AG04449 (cell line): ENCODE data around the gene ZFP90.

ENCODE experiments used
- CTCF ChIA-PET: fragments of 350-600 bp; formaldehyde crosslinking; extraction: SDS; loops from one replicate; lab custom pipeline; 2021; ENCODE audit warnings: antibody characterized with exemption; lab: Yijun Ruan, JAX
- POLR2A ChIA-PET: fragments of 400-600, 350-600 bp; formaldehyde crosslinking; extraction: SDS; loops from one replicate; lab custom pipeline; 2020; ENCODE audit warnings: antibody characterized with exemption, inconsistent platforms; lab: Yijun Ruan, JAX
- DNase-seq: peaks from one replicate; pipeline ENCODE4 v3.0.0-alpha.2; 2010; ENCODE audit warnings: low read depth, low spot score
- H3K4me3 ChIP-seq: 2 replicates; pipeline ENCODE4 v1.5.1; 2011; ENCODE audit warnings: low read depth, mild to moderate bottlenecking, control low read depth, low read length
- TF ChIP-seq, protein P1 (sequence below): IDR thresholded peaks from one replicate; pipeline ENCODE4 v1.5.1; 2011; ENCODE audit warnings: mild to moderate bottlenecking, moderate library complexity, low read length, control low read depth, inconsistent platforms; ENCODE audit not compliant: insufficient read depth; ENCODE audit errors: missing control alignments

Gene ZFP90

DNA sequence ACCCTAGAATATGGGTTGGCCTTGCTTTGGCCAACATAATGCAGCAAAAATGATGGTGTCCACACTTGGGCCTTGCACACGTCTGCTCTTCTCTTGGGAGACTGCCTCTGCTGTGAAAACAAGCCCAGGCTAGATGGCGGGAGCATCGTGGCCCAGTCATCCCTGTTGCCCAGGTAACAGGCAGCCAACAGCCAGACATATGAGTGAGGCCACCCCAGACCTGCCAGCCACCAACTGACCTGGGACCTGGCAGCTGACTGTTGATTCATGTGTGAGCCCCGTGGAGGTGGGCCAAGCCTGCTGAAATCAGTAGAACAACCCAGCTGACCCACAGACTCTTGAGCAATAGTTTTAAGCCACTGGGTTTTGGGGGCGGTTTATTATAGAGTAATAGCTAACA lies 66.7 kb downstream of the ZFP90 start:
- no peak overlapping the region for H3K4me3 ChIP-seq
- ChIA-PET CTCF (interaction anchor here (2.1 kb wide), 1 partner anchor 14 kb away, joined by 8 read pairs; no protein-coding TSS in a partner anchor), POLR2A (no interaction called here)
- no peak for DNase-seq
- TF ChIP-seq, protein P1, sequence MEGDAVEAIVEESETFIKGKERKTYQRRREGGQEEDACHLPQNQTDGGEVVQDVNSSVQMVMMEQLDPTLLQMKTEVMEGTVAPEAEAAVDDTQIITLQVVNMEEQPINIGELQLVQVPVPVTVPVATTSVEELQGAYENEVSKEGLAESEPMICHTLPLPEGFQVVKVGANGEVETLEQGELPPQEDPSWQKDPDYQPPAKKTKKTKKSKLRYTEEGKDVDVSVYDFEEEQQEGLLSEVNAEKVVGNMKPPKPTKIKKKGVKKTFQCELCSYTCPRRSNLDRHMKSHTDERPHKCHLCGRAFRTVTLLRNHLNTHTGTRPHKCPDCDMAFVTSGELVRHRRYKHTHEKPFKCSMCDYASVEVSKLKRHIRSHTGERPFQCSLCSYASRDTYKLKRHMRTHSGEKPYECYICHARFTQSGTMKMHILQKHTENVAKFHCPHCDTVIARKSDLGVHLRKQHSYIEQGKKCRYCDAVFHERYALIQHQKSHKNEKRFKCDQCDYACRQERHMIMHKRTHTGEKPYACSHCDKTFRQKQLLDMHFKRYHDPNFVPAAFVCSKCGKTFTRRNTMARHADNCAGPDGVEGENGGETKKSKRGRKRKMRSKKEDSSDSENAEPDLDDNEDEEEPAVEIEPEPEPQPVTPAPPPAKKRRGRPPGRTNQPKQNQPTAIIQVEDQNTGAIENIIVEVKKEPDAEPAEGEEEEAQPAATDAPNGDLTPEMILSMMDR: no peak

DNA sequence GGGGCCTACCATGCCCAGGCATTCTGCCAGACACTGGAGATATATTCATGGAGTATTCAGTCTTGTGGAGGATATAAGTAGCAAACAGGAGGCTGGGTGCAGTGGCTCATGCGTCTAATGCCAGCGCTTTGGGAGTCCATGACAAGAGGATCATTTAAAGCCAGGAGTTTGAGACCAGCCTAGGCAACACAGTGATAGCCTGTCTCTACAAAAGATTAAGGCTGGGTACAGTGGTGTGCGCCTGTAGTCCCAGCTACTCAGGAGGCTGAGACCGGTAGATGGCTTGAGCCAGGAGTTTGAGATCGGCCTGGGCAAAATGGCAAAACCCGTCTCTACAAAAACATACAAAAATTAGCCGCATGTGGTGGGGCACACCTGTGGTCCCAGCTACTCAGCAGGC lies 68.4 kb downstream of the ZFP90 start:
- ChIA-PET CTCF (no interaction called here), POLR2A (no interaction called here)
- DNase-seq: no peak
- TF ChIP-seq, protein P1: no peak
- H3K4me3 ChIP-seq: no peak overlapping the region

DNA sequence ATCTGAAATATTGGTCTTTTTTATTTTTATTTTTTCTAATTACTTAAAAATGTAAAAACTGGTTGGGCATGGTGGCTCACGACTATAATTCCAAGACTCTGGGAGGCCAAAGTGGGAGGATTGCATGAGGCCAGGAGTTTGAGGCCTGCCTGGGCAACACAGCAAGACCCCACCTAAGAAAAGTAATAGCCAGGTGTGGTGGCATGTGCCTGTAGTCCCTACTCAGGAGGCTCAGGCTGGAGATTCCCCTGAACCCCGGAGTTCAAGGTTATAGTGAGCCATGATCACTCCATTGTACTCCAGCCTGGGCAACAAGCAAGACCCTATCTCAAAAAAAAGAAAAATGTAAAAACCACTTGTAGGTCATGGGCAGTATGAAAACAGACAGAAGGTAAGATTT lies 69.2 kb downstream of the ZFP90 start:
- DNase-seq: no peak
- H3K4me3 ChIP-seq: no peak overlapping the region
- CTCF ChIA-PET: no interaction called here
- TF ChIP-seq, protein P1: no peak
- POLR2A ChIA-PET: interaction anchor here (0.5 kb wide), 1 partner anchor 186 kb away, joined by 5 read pairs; no protein-coding TSS in a partner anchor

DNA sequence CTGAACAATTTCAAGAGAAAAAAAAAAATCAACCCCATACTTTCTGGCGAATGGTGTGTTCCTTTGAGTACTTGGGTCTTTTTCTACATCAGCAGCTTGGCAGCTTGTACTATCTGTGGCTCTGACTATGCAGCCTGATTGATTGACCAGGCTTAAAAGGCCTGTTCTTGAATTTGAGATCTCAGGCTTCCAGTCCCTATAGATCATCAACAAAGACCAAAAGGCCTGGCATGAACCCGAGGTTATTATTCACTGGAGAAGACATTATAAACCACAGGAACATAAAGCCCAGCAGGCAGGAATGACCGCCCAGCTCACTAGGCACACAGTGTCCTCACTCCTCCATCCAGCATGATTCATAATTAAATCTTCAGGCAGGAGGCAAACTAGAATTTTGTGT lies 73.9 kb downstream of the ZFP90 start:
- DNase-seq: no peak
- ChIA-PET POLR2A (no interaction called here), CTCF (no interaction called here)
- no peak overlapping the region for H3K4me3 ChIP-seq
- TF ChIP-seq, protein P1: no peak

DNA sequence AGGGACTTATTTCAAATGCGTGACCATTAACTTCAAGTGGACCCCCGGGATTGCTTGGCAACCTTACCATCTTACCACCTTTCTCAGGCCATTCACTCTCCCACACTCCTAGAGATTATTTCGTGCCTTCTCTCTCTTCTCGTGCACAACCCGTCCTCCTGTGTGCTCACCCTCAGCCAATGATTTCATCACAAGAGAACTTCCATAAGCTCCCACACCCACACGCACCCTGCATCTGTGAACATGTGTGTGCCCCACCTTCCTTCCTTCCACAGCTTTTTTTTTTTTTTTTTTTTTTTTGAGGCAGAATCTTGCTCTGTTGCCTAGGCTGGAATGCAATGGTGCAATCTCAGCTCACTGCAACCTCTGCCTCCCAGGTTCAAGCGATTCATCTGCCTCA lies 78.6 kb downstream of the ZFP90 start:
- CTCF ChIA-PET: no interaction called here
- POLR2A ChIA-PET: no interaction called here
- no peak overlapping the region for H3K4me3 ChIP-seq
- DNase-seq: no peak
- TF ChIP-seq, protein P1: no peak
